GM18502 (cell line): ENCODE measurements around the gene MTFP1.
"Not testable (repeated sequence)": the region's sequence is repeated elsewhere in the genome, so short reads cannot be mapped to it uniquely, and the experiment has no call there.

Experiments used
- ATAC-seq: cut with Tn5 transposase; IDR thresholded peaks from one replicate; pipeline ENCODE4 v1.9.1; 2021; ENCODE audit warnings: mild to moderate bottlenecking; ENCODE audit not compliant: unreplicated experiment, poor library complexity

MTFP1 gene

DNA sequence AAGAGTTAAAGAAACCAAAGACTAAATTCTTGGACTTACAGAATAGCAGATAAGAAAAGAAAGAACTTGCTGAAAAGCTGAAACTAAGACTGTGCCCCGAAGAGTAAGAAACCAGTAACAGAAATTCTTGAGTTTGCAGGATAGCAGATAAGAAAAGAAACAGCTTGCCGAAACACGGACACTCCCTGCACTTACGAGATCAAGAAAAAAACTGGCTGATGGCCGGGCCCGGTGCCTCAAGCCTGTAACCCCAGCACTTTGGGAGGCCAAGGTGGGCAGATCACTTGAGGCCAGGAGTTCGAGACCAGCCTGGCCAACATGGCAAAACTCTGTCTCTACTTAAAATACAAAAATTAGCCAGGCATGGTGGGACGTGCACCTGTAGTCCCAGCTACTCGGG, 25.9 kb downstream of the MTFP1 start:
- not testable (repeated sequence) for ATAC-seq

DNA sequence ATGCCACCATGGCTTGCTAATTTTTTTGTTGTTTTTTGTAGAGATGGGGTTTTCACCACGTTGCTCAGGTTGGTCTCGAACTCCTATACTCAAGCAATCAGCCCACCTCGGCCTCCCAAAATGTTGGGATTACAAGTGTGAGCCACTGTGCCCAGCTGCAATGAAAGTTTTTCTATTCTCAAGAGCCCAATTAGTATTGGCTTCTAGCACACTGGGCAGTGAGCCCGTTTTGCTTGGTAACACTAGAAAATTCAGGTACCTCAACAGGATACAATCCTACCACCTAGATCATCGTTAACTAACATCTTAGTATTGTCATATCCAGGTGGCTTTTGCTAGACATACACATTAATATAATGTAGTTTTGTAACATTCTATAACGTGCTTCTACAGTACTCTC, 27.3 kb downstream of the MTFP1 start:
- ATAC-seq, result no peak

DNA sequence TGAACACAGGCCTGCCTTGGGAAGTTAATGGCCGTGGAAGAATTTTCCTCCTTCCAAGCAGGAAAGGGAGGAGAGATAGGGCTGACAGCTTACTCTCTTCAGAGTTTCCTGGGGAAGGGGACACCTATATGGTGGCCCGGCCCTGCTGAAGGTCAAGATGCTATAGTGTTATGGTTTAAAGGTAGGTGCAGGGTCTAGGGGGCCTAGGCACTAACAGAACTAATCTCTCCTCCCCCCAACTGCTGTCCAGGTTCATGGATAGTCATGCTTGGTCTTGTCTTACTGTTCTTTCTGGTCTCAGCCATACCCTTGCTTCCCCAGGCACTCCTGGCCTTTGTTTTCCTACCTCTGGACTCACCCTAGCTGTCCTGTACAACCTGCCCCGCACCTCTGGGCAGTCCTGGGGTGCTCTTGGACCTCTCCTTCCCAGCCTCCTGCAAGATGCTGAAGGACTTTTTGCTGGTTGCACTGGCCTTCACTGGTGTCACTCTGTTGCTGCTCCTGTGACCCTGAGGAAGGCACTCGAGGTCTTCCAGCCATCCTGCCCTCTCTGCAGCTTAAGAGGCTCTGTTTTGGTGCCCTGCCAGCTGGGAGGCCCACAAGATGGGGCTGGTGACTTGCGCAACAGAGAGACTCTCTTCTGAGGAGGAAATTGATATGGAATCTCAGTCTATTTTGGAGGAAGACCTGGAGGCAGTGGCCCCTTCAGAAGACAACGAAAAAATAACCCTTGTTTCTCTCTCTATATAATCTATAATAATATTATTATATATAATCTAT, 28.4 kb downstream of the MTFP1 start:
- no peak for ATAC-seq

DNA sequence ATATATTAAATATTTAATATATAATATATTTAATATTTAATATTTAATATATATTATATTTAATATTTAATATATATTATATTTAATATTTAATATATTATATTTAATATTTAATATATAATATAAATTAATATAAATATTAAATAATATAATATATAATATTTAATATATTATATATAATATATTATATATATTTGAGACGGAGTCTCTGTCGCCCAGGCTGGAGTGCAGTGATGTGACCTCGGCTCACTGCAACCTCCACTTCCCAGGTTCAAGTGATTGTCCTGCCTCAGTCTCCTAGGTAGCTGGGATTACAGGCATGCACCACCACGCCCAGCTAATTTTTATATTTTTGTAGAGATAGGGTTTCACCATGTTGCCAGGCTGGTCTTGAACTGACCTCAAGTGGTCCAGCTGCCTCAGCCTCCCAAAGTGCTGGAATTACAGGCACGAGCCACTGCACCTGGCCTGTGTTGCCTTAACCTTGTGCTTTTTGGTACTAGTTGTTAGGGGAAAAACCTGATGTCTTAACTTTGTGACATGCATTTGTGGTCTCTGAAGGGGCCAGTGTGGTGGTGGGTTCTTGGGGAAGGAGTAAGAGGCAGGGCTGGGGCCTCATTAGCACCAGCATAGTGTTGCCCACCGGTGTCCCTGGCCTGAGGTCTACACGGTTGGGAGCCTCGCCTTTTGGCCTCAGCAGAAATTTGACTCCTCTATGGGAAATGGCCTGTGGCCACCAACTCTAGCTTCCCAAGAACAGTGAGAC, 29.7 kb downstream of the MTFP1 start:
- no peak for ATAC-seq

DNA sequence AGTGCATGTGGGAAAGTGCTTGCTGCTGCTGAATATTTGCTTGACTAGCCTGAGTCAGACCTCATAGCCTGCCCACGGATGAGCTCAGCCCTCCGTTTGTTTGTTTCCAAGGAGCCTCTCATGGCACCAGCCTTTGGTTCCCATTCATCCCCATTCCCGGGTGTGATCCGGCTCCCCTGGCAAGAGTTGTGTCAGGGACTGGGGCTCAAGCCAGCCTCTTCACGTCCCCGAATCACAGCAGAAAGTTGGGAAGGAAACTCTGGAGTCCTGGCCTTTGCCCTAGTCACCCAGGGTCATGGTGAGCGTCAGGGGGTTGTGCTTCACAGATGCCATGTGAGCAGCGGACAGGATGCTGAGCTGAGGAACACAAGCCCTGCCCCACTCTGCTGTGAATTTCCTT, 32.4 kb downstream of the MTFP1 start:
- ATAC-seq, result no peak

DNA sequence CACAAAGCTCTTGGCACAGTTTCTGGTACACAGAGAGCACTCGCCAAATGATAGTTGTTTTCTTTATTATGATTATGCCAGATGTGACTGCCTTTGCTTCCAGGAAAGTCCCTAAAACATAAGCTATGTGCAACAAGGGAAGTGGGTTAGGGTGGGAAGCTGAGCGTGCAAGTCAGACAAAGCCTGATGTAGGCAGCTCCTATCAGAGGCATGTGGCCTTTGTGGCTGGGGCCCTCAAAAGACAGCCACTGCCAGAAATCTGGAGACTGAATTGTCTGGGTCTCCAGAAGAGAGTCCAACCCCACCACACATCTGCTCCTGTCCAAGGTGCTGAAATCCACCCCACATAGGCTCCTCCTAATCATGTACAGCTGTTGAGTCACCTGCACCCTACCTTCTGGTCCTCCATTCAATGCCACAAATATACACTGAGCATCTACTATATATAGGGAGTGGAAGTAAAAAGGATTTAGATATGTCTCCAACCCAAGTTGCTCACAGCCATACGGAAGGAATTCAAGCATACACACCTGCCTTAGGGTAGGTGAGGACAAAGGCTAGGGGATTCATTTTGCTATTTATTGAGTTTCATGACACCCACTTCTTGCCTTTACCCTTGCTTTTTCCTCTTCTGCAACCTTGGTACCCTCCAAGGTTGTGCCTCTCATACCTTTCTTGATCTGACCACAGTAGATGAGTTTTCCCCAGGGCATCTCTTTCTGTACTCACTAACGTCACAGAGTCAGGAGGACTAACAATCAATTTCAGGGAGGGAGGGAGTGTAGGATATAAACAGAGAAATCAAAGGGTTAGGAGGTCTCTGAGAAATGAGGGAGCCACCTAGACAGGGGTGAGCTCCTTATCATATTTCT, 33.8 kb downstream of the MTFP1 start:
- no peak for ATAC-seq

DNA sequence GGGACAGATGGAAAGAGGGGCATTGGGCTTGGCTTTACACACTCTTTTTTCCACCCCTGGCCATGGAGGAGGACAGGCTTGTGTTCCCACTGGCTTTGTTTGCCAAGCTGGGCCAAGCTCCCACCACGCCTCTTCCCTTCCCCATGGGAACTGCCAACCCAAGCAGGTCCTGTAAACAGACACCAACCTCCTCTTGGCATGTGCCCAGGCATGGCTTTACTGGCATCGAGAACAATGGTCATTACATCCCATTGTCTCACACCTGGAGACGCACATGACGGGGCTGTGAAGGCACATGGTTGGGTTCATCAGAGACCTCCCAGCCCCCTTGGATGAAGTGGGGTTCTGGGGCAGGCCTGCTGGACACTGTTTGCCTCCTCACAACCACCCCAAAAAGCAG, 34.6 kb downstream of the MTFP1 start:
- no peak for ATAC-seq

DNA sequence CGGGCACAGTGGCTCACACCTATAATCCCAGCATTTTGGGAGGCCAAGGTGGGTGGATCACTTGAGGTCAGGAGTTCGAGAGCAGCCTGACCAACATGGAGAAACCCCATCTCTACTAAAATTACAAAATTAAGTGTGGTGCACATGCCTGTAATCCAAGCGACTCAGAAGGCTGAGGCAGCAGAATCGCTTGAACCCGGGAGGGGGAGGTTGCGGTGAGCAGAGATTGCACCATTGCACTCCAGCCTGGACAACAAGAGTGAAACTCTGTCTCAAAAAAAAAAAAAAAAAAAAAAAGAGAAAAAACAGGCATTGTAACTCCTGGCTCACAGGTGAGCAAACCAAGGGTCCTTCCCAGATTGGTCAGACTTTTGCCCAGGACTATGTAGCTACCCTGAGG, 35.0 kb downstream of the MTFP1 start:
- not testable (repeated sequence) for ATAC-seq

DNA sequence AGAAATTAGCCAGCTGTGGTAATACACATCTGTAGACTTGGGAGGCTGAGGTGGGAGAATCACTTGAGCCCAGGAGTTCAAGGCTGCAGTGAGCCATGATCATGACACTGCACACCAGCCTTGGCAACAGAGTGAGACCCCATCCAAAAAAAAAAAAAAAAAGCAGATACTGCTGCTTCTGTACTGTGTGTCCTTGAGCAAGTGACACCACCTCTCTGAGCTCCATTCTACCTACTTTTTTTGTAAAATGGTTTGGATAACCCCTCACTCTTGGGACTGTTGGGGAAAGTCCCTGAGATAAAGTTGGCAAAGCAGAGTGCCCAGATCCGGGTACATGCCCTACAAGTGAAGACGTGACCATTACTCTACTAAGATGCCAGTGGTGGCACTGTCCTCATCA, 43.6 kb downstream of the MTFP1 start:
- ATAC-seq, result no peak

DNA sequence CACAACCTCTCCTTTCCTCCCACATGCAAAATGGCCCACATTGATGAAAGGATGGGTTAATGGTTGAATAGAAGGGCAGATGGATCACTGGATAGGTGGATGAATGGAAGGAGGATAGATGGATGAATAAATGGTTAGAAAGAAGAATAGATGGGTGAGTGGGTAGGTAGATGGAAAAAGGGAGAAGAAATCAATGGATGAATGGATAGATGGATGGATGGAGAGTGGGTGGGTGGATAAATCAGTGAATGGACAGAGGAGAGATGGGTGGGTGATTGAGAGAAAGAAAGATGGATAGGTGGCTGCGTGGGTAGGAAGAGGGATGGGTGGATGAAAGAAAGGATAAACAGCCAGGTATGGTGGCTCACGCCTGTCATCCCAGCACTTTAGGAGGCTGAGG, 45.1 kb downstream of the MTFP1 start:
- ATAC-seq, result no peak

DNA sequence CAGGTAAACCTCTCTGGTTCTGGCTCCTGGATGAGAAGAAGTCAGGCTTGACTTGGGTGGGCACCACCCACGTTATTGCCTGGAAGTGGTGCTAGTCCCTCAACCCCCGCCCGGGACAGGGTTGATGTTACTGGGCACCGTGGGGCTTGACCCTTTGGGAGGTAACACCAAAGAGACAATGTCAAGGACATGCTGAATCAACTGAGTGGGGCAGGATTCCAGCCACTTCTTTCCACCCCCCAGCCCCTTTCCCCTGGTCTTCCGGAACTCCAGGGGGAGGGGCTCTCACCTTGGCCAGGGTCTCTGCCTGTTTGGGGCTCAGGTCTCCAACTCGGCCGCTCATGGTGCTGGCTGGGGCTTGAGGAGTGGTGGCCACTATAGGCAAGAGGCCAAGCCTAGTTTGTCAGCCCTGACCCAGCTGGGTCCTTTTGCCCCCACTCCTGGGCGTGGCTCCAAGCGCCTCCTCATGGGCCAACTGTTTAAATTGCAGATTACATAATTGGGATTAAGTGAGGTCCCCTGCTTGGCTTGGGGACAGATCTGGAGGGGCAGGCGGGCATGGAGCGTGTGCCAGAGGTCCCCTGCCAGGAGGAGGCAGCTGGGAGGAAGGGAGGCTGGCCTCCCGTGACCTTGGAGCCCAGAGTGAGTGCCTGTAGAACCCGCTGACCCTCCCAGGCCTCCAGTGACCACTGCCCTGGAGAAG, 46.2 kb downstream of the MTFP1 start, which contains the start of gene SEC14L3:
SEC14L3 (minus strand) TSS at position 402 of the 703 bp plus-strand sequence; CDS start at position 343, 59 bp downstream.
- no peak for ATAC-seq

DNA sequence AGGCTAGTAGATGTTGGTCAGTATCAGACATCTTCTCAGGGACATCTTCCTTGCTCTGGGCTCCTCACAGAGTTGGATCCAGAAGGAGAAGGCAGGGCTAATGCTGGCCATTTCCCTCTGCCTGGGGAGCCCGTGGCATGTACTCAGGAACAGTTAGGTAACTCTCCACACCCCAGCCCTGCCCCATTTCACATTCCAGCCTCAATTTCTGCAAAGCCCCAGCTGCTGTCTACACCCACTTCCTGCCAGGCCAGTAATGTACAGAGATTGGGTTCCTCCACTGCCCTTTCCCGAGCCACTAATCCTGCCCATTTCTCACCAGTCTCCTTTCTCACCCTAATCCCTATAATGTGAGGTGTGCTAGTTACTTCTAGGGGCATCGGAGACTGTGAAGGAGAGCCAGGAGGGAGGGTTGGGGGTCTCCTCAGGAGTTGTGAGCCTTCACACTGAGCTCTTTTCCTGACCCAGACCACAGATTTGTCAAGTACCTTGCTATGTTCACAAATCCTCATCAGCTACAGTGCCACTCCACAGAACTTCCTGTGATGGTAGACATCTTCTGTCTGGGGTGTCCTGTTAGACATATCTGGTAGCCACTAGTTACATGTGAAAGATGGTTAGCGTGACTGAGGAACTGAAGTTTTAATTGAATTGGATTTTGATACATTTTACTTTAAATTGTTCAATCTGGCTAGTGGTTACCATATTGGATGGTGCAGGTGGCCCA, 47.6 kb downstream of the MTFP1 start:
- no peak for ATAC-seq

DNA sequence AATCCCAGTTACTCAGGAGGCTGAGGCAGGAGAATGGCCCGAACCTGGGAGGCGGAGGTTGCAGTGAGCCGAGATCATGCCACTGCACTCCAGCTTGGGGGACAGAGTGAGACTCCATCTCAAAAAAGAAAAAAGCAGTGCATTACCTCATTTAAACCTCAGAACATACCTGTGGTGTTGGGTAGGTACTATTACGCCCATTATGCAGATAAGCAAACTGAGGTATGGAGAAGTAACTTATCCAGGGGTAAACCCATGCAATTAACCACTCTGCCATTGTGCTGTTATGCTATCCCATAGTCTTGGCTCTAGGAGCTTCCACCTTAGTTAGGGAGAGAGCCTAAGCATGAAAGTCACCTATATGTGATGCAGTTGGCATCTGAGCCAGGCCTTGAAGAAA, 48.6 kb downstream of the MTFP1 start:
- ATAC-seq, result no peak

DNA sequence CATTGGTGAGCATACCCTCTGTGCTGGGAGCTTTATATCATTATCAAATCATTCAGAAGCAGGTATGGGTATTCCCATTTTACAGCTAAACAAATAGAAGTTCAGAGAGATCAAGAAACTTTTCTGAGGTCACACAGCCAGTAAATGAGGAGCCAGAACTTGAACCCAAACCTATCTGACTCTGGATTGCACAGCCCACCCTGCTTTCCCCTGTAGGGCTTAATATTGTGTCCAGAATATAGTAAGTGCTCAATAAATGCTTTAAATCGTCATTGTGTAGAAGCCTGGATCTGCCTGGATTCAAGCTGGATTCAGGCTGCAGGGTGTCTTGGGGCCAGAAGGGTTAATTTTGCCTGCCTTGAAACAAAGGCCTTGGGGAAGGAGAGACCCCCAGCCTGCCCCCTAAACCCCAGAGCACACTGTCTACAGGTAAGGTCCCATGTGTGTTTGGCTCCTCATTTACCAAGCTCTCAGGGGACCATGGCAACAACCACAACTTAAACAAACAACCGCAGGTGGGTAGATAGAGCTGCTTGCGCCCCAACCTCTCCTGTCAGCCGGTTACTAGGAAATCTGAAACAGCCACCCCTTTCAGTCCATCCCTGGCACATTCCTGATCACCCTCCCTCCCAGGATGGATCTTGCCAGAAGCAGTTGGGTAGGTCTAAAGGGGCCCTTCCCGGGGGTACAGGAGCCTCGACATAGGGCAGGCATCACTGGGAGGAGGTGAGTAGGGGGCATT, 49.3 kb downstream of the MTFP1 start:
- ATAC-seq, result no peak
